DLD1 (cell line): ENCODE measurements around the gene OTOG.

Experiments
- in situ Hi-C: cut with HindIII; loops from 2 replicates; pipeline ENCODE4 v1.10.0; 2017; ENCODE audit warnings: low sequenced_read_pairs

OTOG gene

GRCh38 chr11:17538054-17538453 is 9.0 kb upstream of the OTOG start:
- in situ Hi-C loops = no loop called here

GRCh38 chr11:17538731-17539130 is 8.3 kb upstream of the OTOG start:
- in situ Hi-C loops = no loop called here

DNA sequence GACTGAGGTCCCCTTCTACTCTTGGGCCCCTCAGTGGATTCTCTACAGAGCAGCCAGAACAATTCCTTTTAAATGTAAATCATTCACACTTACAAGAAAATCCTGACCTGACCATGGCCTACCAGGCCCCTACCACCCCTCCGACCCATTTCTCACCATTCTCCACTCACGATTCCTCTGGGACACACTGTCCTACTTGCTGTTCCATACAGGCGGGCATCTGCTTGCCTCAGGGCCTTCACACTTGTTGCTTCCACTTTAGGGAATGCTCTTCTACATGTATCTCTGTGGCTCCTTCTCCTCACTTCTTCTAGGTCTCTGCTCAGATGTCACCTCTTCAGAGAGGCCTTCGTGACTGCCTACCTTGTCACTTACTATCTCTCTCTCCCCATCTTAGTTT is 6.3 kb upstream of the OTOG start:
- in situ Hi-C loops = no loop called here

- in situ Hi-C loops = no loop called here
Measured at GRCh38 chr11:17541330-17541885, 5.7 kb upstream of the OTOG start.

- in situ Hi-C loops = no loop called here
Measured at GRCh38 chr11:17542249-17542648, 4.8 kb upstream of the OTOG start.

- in situ Hi-C loops = no loop called here
Measured at GRCh38 chr11:17543041-17543440, 4.0 kb upstream of the OTOG start.

DNA sequence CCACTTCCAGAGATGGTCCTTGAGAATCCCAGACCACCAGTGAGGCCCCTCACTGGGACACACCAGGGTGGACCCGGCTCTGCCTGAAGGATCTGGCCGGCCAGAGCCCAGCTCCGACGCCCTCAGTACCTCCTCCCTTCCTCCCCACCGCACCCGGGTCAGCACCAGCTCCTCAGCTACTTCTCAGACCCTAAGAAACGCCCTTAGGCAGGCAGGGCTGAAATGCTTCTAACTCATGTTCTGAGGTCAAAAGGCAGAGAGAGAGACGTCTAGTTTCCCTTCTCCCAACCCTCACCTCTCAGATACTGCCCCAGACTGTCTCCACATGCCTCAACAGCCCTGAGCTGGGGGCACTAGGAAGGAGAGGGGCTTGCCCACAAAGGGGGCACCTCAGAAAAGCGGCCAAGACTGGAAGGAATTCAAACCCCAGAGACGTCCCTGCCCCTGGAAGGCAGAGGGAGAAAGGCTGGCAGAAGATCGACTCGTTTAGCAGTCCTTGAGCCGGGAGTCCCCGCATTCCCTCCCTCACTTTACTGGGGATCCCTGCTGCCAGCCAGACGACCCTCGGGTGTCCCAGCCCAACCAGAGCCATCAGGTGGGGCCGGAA is 3.4 kb upstream of the OTOG start:
- in situ Hi-C loops = no loop called here

DNA sequence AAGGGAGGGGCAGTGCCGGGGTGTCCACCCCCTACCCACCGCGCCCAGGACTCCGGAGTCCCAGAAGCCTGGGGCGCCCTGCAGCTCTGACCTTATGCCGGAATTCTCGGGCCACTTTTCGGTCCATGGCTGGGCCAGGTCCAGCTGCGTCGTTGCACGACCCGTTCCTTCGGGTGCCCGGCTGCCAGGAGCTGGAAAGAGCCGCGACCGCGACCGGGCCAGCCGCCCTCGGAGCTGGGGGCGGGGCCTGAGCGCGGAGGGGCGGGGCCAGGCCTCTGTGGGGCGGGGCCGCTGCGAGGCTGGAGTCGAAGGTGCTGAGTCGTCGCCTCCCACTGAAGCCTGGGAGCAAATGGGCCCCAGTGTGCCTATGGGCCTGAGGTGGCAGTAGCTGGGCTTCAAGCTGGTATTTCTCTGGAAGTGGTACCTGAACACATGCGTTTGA is 2.9 kb upstream of the OTOG start, which contains the start of gene USH1C:
Gene USH1C, minus strand, starts transcription at position 236 of the 442 bp plus-strand sequence. Its CDS starts 109 bp downstream, at position 127.
- in situ Hi-C loops = no loop called here

GRCh38 chr11:17546240-17546639 is 819 bp upstream of the OTOG start:
- in situ Hi-C loops = no loop called here

GRCh38 chr11:17547932-17548331 is 873 bp downstream of the OTOG start:
- in situ Hi-C loops = no loop called here

DNA sequence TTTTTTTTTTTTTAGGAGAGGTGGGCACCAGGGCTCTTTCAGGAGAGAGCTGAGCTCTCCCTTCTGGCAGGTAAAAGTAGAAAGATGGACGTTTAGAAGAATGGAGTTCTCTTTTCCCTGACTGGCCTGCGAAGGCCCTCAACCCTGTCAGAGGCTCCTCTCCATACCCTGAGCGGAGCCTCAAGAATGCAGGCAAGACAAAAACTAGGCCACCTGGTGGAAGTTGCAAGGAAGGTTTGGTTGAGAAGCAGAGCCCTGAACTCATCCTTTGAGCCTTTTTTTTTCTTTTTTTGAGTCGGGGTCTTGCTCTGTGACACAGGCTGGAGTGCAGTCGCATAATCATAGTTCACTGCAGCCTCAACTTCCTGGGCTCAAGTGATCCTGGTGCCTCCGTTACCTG is 1.4 kb downstream of the OTOG start:
- in situ Hi-C loops = no loop called here

GRCh38 chr11:17550450-17551346 is 3.6 kb downstream of the OTOG start:
- in situ Hi-C loops = no loop called here

GRCh38 chr11:17551347-17552040 is 4.4 kb downstream of the OTOG start:
- in situ Hi-C loops = no loop called here

GRCh38 chr11:17552041-17552355 is 4.9 kb downstream of the OTOG start:
- in situ Hi-C loops = no loop called here

DNA sequence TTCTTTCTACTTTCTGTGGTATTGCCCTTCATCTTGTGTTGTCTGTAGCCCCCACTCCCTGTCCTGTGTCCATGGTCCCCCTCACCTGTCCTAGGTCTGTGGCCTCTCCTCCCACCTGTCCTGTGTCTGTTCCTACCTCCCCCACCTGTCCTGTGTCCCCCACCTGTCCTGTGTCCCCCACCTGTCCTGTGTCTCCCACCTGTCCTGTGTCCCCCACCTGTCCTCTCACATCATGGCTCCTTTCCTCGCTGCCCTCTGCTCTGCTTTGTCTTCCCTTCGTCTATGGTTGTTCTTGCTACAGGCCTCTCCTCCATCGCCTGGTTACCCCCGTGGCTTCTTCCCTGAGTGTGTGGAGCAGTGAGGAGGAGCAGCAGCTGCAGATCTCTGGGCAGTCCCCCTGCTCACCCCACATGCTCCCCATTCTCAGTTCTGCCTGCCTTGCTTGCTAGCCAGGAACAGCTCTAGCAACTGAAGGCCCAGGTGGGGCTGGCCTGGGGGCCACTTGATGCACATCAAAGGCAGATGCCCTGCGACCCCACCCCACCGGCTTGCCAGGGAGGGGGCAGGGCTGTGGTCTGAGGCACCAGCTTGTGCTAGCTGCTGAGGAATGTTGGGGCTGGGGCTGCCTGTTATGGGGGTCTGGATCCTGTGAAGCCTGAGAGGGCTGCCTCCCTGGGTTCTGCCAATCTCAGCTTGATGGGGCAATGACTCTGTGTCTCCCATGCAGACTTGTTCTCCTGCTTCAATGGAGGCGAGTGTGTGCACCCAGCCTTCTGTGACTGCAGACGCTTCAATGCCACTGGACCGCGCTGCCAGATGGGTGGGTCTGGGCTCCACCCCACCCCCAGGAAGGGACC is 5.6 kb downstream of the OTOG start:
- in situ Hi-C loops = no loop called here

DNA sequence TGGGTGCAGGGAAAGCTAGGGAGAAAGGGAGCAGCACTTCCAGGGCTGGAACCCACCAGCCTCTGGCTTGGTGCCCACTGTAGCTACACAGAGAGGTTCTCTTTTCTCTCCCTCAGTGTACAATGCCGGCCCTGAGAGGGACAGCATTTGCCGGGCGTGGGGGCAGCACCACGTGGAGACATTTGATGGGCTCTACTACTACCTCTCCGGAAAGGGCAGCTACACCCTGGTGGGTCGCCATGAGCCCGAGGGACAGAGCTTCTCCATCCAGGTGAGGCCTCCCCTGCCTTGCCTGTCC is 6.1 kb downstream of the OTOG start:
- in situ Hi-C loops = no loop called here

GRCh38 chr11:17554487-17554886 is 7.4 kb downstream of the OTOG start:
- in situ Hi-C loops = no loop called here

- in situ Hi-C loops = no loop called here
Measured at GRCh38 chr11:17556999-17557398, 9.9 kb downstream of the OTOG start.

DNA sequence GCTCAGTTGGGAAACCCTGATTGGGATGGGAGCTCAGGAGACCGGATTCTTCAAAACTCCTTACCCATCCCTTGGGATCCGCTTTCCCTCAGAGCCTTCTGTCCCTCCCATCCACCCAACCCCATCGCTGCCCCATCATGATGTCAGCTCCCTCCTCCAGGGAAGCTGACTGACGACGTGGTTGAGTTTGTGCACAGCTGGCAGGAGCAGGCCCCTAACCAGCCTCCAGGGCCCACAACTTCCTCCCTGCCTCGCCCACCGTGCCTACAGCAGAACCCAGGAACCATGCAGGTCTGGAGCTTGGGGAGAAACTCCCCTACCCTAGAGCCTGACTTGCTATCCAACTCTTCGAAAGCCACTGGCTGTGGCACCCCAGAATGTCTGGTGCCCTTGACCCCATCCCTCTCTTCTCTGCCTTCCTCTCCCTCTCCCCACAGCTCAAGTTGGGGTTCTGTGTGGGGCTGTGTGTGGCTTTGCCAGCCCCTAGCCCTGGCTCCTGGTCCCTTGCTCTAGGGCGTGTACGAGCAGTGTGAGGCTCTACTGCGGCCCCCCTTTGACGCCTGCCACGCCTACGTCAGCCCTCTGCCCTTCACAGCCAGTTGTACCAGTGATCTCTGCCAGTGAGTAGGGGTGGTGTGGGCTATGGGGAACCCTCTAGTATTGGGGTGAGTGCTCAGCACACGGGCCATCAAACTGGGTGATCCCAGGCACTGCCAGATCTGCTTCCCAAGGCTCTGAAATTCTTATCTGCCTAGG is 11.1 kb downstream of the OTOG start:
- in situ Hi-C loops = no loop called here

GRCh38 chr11:17558916-17559315 is 11.9 kb downstream of the OTOG start:
- in situ Hi-C loops = no loop called here
